Measurements from ENCODE around the gene E2F6.

Gene E2F6

DNA sequence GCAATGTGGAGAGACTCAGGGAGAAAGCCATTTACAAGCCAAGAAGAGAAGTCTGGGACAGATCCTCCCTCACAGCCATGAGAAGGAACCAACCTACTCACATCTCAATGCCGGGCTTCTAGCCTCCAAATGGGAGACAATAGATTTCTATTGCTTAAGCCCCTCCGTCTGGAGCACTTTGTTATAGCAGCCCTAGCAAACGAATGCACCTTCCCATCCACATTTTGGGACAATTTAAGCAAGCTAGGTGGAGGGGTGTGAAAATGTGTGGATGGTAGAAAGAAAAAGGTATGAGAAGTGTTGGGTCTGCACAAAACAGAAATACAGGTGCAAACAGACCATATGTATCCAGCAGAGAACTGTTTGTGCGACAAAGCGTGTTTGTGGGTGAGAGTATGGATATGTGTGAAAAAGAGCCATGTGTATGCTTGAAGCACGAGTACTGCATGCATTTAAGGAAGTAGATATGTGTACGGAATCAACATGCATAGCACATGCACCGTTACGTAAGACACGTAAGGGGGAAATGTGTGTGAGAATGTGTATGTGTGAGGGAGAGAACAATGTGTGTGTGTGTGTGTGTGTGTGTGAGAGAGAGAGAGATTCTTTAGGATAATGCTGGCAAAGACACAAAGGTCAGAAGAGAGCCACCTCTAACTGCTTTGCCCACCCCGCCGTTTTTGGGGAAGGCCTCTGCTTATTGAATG lies 13.1 kb upstream of the E2F6 start:
- TF ChIP-seq, protein P1, sequence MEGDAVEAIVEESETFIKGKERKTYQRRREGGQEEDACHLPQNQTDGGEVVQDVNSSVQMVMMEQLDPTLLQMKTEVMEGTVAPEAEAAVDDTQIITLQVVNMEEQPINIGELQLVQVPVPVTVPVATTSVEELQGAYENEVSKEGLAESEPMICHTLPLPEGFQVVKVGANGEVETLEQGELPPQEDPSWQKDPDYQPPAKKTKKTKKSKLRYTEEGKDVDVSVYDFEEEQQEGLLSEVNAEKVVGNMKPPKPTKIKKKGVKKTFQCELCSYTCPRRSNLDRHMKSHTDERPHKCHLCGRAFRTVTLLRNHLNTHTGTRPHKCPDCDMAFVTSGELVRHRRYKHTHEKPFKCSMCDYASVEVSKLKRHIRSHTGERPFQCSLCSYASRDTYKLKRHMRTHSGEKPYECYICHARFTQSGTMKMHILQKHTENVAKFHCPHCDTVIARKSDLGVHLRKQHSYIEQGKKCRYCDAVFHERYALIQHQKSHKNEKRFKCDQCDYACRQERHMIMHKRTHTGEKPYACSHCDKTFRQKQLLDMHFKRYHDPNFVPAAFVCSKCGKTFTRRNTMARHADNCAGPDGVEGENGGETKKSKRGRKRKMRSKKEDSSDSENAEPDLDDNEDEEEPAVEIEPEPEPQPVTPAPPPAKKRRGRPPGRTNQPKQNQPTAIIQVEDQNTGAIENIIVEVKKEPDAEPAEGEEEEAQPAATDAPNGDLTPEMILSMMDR (IDR thresholded peaks at IDR 0.05; ENCODE audit: insufficient read depth, low read length, poor library complexity, severe bottlenecking): no peak
- Histone ChIP-seq H3K27me3 (replicated peaks; ENCODE audit: control insufficient read depth, insufficient read depth, low read length) (no peaks in the 10 kb centered on the region; the same call in 1 of the 2 replicates), H3K36me3 (ENCODE audit: control insufficient read depth, insufficient read depth, low read length) (no peaks in the 10 kb centered on the region), H3K4me3 (replicated peaks; ENCODE audit: low read depth, low read length) (no peak overlapping the region)
- DNase-seq (ENCODE audit: extremely low read depth, insufficient read length): no peak

DNA sequence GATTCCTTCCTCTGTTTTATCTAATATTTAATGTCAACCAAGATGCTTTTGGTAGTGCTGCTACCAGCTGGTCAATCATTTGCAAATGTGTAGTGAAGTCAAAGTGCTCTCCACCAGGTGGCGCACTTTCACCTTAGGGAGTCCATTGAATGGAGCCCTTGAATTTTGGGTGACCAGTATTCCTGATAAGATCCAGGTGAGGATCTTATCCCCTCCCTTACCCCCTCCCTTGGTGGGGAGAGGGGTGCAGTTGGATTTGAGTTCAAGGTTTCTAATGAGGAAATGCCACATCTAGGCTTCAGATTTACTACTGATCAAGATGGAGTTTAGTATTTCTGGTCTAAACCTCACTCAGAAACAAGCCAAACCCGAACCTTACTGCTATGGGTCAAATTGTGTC lies 12.0 kb upstream of the E2F6 start:
- Histone ChIP-seq H3K36me3 (ENCODE audit: control insufficient read depth, insufficient read depth, low read length) (no peaks in the 10 kb centered on the region), H3K4me3 (replicated peaks; ENCODE audit: low read depth, low read length) (no peak overlapping the region), H3K27me3 (replicated peaks; ENCODE audit: control insufficient read depth, insufficient read depth, low read length) (no peaks in the 10 kb centered on the region; the same call in 1 of the 2 replicates)
- TF ChIP-seq, protein P1 (IDR thresholded peaks at IDR 0.05; ENCODE audit: insufficient read depth, low read length, poor library complexity, severe bottlenecking): peak; percentile 69
- DNase-seq (ENCODE audit: extremely low read depth, insufficient read length): no peak

DNA sequence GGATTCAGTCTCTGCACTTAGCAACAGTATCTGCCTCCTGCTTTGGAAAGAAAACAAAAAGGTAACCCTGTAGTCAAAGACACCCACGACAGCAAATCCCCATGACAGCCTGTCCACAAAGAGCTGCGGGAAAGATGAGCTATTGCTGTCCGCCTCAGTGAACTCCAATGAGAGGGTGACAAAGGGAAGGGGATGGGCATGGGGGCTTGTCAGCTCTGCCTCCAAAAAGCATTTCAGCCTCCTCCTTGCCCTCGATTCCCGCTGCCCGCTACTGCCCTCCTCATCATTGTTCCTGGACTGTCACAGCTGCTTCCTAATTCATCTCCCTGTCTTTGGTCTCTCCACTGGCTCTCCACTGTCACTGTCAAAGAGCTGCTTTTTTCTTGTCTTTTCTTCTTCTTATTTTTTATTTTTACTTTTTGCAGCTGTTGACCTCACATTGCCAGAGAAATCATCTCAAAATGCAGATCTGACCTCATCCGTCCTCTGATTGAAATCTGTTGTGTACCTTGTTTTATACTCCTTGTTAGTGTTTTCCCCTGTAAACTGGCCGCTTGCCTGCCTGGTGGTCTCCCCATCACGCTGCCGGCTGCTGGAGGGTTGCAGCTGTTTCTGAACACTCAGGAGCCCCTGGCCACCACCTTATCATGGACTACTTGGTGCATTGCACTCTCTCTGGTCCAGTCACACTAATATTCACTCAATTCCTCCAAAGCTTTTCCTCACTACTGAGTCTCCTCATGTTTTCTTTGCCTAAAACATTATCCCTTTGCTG lies 7.9 kb upstream of the E2F6 start:
- no peak for DNase-seq (ENCODE audit: extremely low read depth, insufficient read length)
- H3K4me3 ChIP-seq (replicated peaks; ENCODE audit: low read depth, low read length): no peak overlapping the region
- H3K36me3 ChIP-seq (ENCODE audit: control insufficient read depth, insufficient read depth, low read length): no peaks in the 10 kb centered on the region
- TF ChIP-seq, protein P1 (IDR thresholded peaks at IDR 0.05; ENCODE audit: insufficient read depth, low read length, poor library complexity, severe bottlenecking): no peak
- H3K27me3 ChIP-seq (replicated peaks; ENCODE audit: control insufficient read depth, insufficient read depth, low read length): no peaks in the 10 kb centered on the region

DNA sequence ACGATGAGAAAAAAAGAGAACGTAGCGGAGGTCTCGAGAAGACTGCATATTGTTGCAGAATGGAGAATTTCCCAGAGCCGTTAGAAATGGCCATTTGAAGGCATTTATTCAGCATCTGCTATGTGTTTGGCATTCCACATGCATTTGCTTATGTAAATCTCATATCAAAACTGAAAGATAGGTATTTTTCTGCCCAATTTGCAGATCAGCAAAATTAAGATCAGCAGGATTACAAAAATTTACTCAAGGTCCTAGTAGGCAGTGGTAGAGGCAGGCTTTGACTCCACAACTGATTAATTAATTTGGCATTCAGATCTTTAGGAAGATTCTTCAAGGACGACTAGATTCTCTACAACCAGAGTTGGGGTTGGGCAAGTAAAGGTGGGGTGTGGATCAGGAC lies 1.8 kb upstream of the E2F6 start:
- no peak overlapping the region for H3K4me3 ChIP-seq (replicated peaks; ENCODE audit: low read depth, low read length)
- TF ChIP-seq, protein P1 (IDR thresholded peaks at IDR 0.05; ENCODE audit: insufficient read depth, low read length, poor library complexity, severe bottlenecking): no peak
- H3K27me3 ChIP-seq (replicated peaks; ENCODE audit: control insufficient read depth, insufficient read depth, low read length): no peaks in the 10 kb centered on the region
- no peak for DNase-seq (ENCODE audit: extremely low read depth, insufficient read length)
- H3K36me3 ChIP-seq (ENCODE audit: control insufficient read depth, insufficient read depth, low read length): no peaks in the 10 kb centered on the region

DNA sequence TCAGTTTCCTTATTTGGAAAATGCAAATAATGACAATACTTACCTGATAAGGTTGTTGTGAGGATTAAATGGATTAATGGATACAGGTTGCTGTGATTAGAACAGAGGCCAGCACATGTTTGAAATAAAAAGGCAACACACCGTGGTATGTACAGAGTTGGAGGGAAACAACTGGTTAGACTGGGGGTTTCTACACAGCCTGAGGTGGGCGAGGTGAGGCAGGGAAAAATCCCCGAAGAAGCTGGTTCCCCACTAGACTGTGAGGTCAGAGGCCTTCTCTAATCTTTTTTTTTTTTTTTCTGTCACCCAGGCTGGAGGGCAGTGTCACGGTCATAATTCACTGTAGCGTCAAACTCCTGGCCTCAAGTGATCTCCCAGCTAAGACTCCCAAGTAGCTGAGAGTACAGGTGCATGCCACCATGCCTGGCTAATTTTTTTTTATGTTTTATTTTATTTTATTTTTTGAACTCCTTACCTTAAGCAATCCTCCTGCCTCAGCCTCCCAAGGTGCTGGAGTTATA lies 1.2 kb upstream of the E2F6 start:
- Histone ChIP-seq H3K27me3 (replicated peaks; ENCODE audit: control insufficient read depth, insufficient read depth, low read length) (no peaks in the 10 kb centered on the region), H3K4me3 (replicated peaks; ENCODE audit: low read depth, low read length) (no peak overlapping the region; the same call in 1 of the 2 replicates), H3K36me3 (ENCODE audit: control insufficient read depth, insufficient read depth, low read length) (no peaks in the 10 kb centered on the region)
- DNase-seq (ENCODE audit: extremely low read depth, insufficient read length): no peak
- TF ChIP-seq, protein P1 (IDR thresholded peaks at IDR 0.05; ENCODE audit: insufficient read depth, low read length, poor library complexity, severe bottlenecking): no peak

Data from GM06990 (cell line).